ENCODE measurements around the gene GDF2.

GRCh38 chr10:47303866-47304265, 18.4 kb upstream of the GDF2 start:
- TF ChIP-seq CTCF (conservative IDR thresholded peaks at IDR 0.05; ENCODE audit: low read depth, low read length), result no peak
- TF ChIP-seq EZH2 (IDR thresholded peaks at IDR 0.05; ENCODE audit: borderline replicate concordance, low read depth, low read length, poor library complexity, severe bottlenecking), result no peak
